ENCODE measurements around the gene OR6K2.

Gene OR6K2

GRCh38 chr1:158675563-158676323 lies 24.7 kb downstream of the OR6K2 start:
- H3K4me3 ChIP-seq (ENCODE audit: low read depth, low read length) = no peak overlapping the region
- no peaks in the 10 kb centered on the region for H3K4me1 ChIP-seq (ENCODE audit: control insufficient read depth, insufficient read depth, low read length)
- TF ChIP-seq PATZ1 (tag by site-specific recombination; IDR thresholded peaks at IDR 0.05) = no peak
- TF ChIP-seq ZBTB21 (tag by site-specific recombination; IDR thresholded peaks at IDR 0.05) = no peak
- TF ChIP-seq ZNF362 (tag by site-specific recombination; IDR thresholded peaks at IDR 0.05) = no peak
- TF ChIP-seq ZIC2 (tag by site-specific recombination; IDR thresholded peaks at IDR 0.05) = no peak
- TF ChIP-seq SP2 (tag by site-specific recombination; IDR thresholded peaks at IDR 0.05) = no peak
- no peak for TF ChIP-seq ZBTB7A (tag by site-specific recombination; IDR thresholded peaks at IDR 0.05; ENCODE audit: low read depth)
- TF ChIP-seq ZNF837 (tag by site-specific recombination; IDR thresholded peaks at IDR 0.05) = no peak
- H3K27ac ChIP-seq (ENCODE audit: extremely low read depth, low read depth, low read length) = no peak overlapping the region
- H3K36me3 ChIP-seq (ENCODE audit: control insufficient read depth in 2 of 2, insufficient read depth in 1 of 2, low read length in 2 of 2) = no peaks in the 10 kb centered on the region
- CTCF ChIA-PET = no interaction called here
- no peaks in the 10 kb centered on the region for H3K9me3 ChIP-seq (ENCODE audit: control insufficient read depth, insufficient read depth, low read depth, low read length)
- POLR2A ChIA-PET = no interaction called here

- Histone ChIP-seq H3K4me3 (ENCODE audit: low read depth, low read length) (no peak overlapping the region), H3K9me3 (ENCODE audit: control insufficient read depth, insufficient read depth, low read depth, low read length) (no peaks in the 10 kb centered on the region), H3K36me3 (ENCODE audit: control insufficient read depth in 2 of 2, insufficient read depth in 1 of 2, low read length in 2 of 2) (no peaks in the 10 kb centered on the region), H3K27ac (ENCODE audit: extremely low read depth, low read depth, low read length) (no peak overlapping the region), H3K4me1 (ENCODE audit: control insufficient read depth, insufficient read depth, low read length) (no peaks in the 10 kb centered on the region)
- CTCF ChIA-PET = no interaction called here
- POLR2A ChIA-PET = no interaction called here
- TF ChIP-seq ZBTB11 (tag by site-specific recombination; conservative IDR thresholded peaks at IDR 0.05; ENCODE audit: low read depth) (no peak), ZNF501 (tag by site-specific recombination; IDR thresholded peaks at IDR 0.05) (no peak), TCF7L2 (IDR thresholded peaks at IDR 0.05; ENCODE audit: borderline replicate concordance, low read depth, low read length) (no peak), ZFP3 (tag by site-specific recombination; IDR thresholded peaks at IDR 0.05; ENCODE audit: low read depth) (no peak), ZNF138 (tag by site-specific recombination; IDR thresholded peaks at IDR 0.05; ENCODE audit: borderline replicate concordance) (no peak), ZNF202 (tag by site-specific recombination; IDR thresholded peaks at IDR 0.05; ENCODE audit: borderline replicate concordance) (no peak), ZNF585B (tag by site-specific recombination; IDR thresholded peaks at IDR 0.05) (no peak), ZNF521 (tag by site-specific recombination; IDR thresholded peaks at IDR 0.05) (no peak)
These were observed 26.1 kb downstream of the OR6K2 start for GRCh38 chr1:158674302-158674701.

- no peaks in the 10 kb centered on the region for H3K36me3 ChIP-seq (ENCODE audit: control insufficient read depth in 2 of 2, insufficient read depth in 1 of 2, low read length in 2 of 2)
- H3K27ac ChIP-seq (ENCODE audit: extremely low read depth, low read depth, low read length) = no peak overlapping the region
- no peaks in the 10 kb centered on the region for H3K4me1 ChIP-seq (ENCODE audit: control insufficient read depth, insufficient read depth, low read length)
- CTCF ChIA-PET = no interaction called here
- POLR2A ChIA-PET = no interaction called here
- H3K9me3 ChIP-seq (ENCODE audit: control insufficient read depth, insufficient read depth, low read depth, low read length) = no peaks in the 10 kb centered on the region
- H3K4me3 ChIP-seq (ENCODE audit: low read depth, low read length) = no peak overlapping the region
- TF ChIP-seq ZNF324 (tag by site-specific recombination; IDR thresholded peaks at IDR 0.05) = no peak
- no peak for TF ChIP-seq ZNF639 (tag by site-specific recombination; IDR thresholded peaks at IDR 0.05)
- no peak for TF ChIP-seq TCF7L2 (IDR thresholded peaks at IDR 0.05; ENCODE audit: borderline replicate concordance, low read depth, low read length)
- TF ChIP-seq ZNF18 (tag by site-specific recombination; IDR thresholded peaks at IDR 0.05) = no peak
- no peak for TF ChIP-seq ZBTB8A (tag by site-specific recombination; IDR thresholded peaks at IDR 0.05)
- no peak for TF ChIP-seq ZNF558 (tag by site-specific recombination; IDR thresholded peaks at IDR 0.05)
- no peak for TF ChIP-seq ZNF133 (tag by site-specific recombination; IDR thresholded peaks at IDR 0.05)
- TF ChIP-seq SCRT2 (tag by site-specific recombination; IDR thresholded peaks at IDR 0.05) = no peak
- no peak for TF ChIP-seq KLF16 (tag by site-specific recombination; IDR thresholded peaks at IDR 0.05)
These were observed 34.4 kb downstream of the OR6K2 start for GRCh38 chr1:158666037-158666436.
